GM10248 (cell line): Measurements from ENCODE around the gene PPFIA1.

Source experiments
- CTCF ChIA-PET: fragments of 300-600 bp; sonication (Branson Sonifier 250); formaldehyde crosslinking; extraction: SDS; loops from one replicate; lab custom pipeline; 2021; ENCODE audit warnings: antibody characterized with exemption; lab: Yijun Ruan, JAX
- POLR2A ChIA-PET: fragments of 350-650 bp; sonication (Branson Sonifier 250); formaldehyde crosslinking; extraction: SDS; loops from one replicate; lab custom pipeline; 2020; ENCODE audit warnings: antibody characterized with exemption; lab: Yijun Ruan, JAX
- DNase-seq: peaks from one replicate; pipeline ENCODE4 v3.0.0; 2012; ENCODE audit errors: extremely low spot score
- TF ChIP-seq, protein P1 (sequence below): IDR thresholded peaks from 2 replicates; pipeline ENCODE4 v1.5.1; 2012; ENCODE audit warnings: mild to moderate bottlenecking, low read depth; ENCODE audit errors: extremely low read depth, missing control alignments, control extremely low read depth

The PPFIA1 gene

DNA sequence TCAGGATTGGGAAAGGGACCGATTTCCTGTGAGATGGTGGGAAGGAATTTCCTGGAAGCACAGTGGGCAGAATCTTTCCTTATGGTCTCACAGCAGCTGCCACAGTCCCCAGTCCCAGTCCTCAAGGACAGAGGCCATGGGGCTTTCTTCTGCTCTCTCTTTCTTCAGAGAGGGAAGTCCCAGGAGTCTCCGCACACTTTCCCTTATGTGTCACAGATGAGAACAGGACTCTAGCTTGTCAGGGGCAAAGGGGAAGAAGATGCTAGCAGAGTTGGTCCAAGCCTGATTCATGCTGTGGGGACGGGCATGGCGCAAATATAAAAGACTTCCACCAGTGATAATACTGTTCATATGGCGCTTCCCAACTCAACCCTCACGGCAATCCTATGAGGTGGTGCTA, 7.5 kb upstream of the PPFIA1 start:
- ChIA-PET CTCF (interaction anchor here (1.0 kb wide), 1 partner anchor 16 kb away, joined by 3 read pairs; no protein-coding TSS in a partner anchor), POLR2A (no interaction called here)
- TF ChIP-seq, protein P1, sequence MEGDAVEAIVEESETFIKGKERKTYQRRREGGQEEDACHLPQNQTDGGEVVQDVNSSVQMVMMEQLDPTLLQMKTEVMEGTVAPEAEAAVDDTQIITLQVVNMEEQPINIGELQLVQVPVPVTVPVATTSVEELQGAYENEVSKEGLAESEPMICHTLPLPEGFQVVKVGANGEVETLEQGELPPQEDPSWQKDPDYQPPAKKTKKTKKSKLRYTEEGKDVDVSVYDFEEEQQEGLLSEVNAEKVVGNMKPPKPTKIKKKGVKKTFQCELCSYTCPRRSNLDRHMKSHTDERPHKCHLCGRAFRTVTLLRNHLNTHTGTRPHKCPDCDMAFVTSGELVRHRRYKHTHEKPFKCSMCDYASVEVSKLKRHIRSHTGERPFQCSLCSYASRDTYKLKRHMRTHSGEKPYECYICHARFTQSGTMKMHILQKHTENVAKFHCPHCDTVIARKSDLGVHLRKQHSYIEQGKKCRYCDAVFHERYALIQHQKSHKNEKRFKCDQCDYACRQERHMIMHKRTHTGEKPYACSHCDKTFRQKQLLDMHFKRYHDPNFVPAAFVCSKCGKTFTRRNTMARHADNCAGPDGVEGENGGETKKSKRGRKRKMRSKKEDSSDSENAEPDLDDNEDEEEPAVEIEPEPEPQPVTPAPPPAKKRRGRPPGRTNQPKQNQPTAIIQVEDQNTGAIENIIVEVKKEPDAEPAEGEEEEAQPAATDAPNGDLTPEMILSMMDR = no peak
- no peak for DNase-seq

DNA sequence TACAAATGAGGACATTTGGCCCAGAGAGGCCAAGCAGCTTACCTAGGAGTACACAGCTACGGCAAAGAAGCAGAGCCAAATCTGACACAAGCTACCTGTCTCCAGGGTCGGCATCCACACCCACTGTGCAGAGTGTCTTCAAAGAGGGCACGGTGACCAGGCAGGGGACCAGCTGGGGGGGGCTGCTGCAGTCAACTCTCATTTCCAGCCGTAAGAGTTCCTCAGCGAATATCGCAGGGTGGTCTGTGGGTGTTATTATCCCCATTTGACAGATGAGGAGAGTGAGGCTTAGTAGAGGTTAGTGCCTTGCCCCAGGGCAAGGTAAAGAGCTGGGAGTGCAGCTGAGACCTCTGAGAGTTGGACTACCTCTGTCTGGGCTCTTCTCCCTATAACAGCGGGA, 7.1 kb upstream of the PPFIA1 start:
- TF ChIP-seq, protein P1 = no peak
- ChIA-PET POLR2A (no interaction called here), CTCF (interaction anchor here (1.0 kb wide), 1 partner anchor 15 kb away, joined by 3 read pairs; no protein-coding TSS in a partner anchor)
- DNase-seq = no peak

DNA sequence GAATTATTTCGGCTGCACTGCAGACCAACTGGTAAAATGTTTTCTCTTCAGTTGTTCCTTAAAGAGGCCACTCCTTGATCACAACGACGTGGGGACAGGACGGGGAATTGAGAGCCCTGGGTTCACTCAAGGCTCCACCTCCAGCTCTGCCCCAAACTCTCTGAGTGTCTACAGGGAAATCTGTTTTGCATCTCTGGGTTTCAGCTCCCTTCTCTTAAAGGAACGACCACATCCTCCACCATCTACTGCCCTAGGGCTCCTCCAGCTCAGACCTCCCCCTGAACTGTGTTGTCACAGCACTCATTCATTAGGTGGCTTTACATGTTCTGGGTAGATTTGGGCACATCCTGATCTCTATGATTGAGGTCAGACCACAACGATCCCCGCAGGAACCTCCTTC, 5.1 kb upstream of the PPFIA1 start:
- CTCF ChIA-PET = interaction anchor here (0.6 kb wide), 1 partner anchor 22 kb away, joined by 3 read pairs; no protein-coding TSS in a partner anchor
- TF ChIP-seq, protein P1 = no peak
- DNase-seq = peak; percentile 46
- POLR2A ChIA-PET = interaction anchor here (0.7 kb wide), 1 partner anchor 1183 kb away, joined by 3 read pairs; the partner anchor contains the start of gene DHCR7

DNA sequence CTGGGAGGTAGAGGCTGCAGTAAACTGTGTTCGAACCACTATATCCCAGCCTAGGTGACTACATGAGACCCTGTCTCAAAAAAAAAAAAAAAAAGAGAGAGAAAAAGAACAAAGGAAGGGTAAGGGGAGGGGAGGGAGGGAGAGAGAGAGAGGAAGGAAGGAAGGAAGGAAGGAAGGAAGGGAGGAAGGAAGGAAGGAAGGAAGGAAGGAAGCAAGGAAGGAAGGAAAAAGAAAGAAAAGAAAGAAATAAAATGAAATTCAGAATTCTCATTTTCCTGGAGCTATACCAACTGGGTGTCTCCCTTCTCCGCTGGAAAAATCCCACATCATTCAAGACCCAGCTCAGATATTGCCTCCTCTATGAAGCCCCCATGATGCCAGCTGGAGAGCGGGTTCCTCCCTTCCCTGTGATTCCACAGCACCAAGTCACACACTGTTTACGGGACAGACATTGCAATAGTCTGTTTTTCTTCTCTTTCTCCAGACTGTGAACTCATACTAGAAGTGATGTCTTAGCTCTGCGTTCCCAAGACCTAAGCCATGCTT, 3.0 kb upstream of the PPFIA1 start:
- TF ChIP-seq, protein P1 = no peak
- ChIA-PET POLR2A (no interaction called here), CTCF (interaction anchor here (1.5 kb wide), 1 partner anchor 13 kb away, joined by 3 read pairs; no protein-coding TSS in a partner anchor)
- DNase-seq = no peak

DNA sequence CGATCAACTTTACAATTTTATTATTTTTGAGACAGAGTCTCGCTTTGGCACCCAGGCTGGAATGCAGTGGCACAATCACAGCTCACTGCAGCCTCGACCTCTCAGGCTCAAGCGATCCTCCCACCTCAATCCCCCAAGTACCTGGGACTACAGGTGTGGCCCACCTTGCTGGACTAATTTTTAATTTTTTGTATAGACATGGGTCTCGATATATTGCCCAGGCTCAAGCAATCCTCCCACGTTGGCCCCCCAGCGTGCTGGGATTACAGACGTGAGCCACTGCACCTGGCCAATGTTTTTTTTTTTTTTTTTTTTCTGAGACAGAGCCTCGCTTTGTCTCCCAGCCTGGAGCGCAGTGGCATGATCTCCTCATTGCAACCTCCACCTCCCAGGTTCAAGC, 2.0 kb upstream of the PPFIA1 start:
- CTCF ChIA-PET = interaction anchor here (1.5 kb wide), 1 partner anchor 12 kb away, joined by 3 read pairs; no protein-coding TSS in a partner anchor
- TF ChIP-seq, protein P1 = no peak
- DNase-seq = no peak
- POLR2A ChIA-PET = no interaction called here

DNA sequence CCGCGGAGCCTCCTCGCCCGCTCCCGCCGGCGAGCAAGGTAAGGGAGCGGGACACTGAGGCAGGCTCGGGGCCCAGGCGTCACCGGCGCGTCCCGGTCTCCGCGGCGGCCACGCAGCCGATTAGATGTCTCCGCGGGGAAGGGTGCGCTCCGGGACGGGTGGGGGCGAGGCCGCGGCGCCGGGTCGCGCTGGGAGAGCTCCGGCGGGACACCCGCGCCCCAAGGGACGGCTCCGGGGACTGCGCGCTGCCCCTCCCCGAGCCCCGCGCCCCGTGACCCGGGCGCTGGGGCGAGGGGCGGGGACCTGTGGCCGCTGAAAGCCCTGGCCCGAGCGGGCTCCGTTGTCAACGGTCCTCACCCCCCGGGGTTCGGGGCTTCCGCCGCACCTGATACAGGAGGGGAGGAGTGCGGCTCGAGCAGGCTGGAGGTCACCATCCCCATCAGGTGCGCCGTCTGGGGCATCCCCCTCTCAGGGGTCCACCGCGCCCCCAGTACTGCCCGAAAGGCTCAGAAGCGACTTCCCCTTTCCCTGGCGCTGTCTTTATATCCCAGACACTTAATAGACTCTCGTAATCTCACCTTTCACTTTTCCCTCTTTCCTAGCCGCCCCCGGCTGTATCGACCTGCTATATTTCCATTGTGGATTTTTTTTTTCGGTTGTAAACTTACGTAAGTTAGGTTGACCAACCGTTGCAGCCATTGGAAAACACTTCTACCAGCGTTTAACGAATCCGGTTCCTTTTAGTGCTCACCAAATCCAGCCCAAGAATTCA, 573 bp downstream of the PPFIA1 start:
- CTCF ChIA-PET = interaction anchor here (1.1 kb wide), 1 partner anchor 10 kb away, joined by 3 read pairs; no protein-coding TSS in a partner anchor
- POLR2A ChIA-PET = no interaction called here
- TF ChIP-seq, protein P1 = no peak
- DNase-seq = peak; percentile 63
